Activated CD8-positive, alpha-beta T cell treated with anti-CD3 and anti-CD28 coated beads for 36 hours (primary cell): ENCODE data around the gene RAB40B. TPM values are rescaled to one million over a fixed set of nuclear protein-coding genes. Genes with fewer than 3 reads are reported as not detected.
A peak's percentile ranks its signal among the peaks of the same experiment; 100 is the strongest.

Experiments
- ATAC-seq: fragments of 200-7000 bp; cut with Tn5 transposase; one replicate; pipeline ENCODE4 v1.10.0; 2021; ENCODE audit warnings: mild to moderate bottlenecking, moderate library complexity
- CTCF ChIA-PET: fragments of 350-600 bp; sonication (Branson Sonifier 250); formaldehyde crosslinking; loops from one replicate; lab custom pipeline; 2021; ENCODE audit warnings: antibody characterized with exemption; lab: Charles Lee
- POLR2A ChIA-PET: fragments of 350-600 bp; sonication (Branson Sonifier 250); formaldehyde crosslinking; loops from one replicate; lab custom pipeline; 2021; ENCODE audit warnings: antibody characterized with exemption; lab: Charles Lee
- DNase-seq: peaks from one replicate; pipeline ENCODE4 v3.0.0-alpha.2; 2020
- H3K27ac Mint-ChIP-seq: one replicate; pipeline ENCODE4 v1.8.0; 2021; ENCODE audit warnings: mild to moderate bottlenecking, mixed read lengths
- H3K27me3 Mint-ChIP-seq: one replicate; pipeline ENCODE4 v1.8.0; 2021; ENCODE audit warnings: mixed read lengths
- H3K36me3 Mint-ChIP-seq: one replicate; pipeline ENCODE4 v1.8.0; 2021; ENCODE audit warnings: low read depth, mixed read lengths
- H3K4me1 Mint-ChIP-seq: one replicate; pipeline ENCODE4 v1.8.0; 2021; ENCODE audit warnings: low read depth, mixed read lengths
- H3K4me3 Mint-ChIP-seq: one replicate; pipeline ENCODE4 v1.8.0; 2021; ENCODE audit warnings: mild to moderate bottlenecking, moderate library complexity, mixed read lengths
- H3K9me3 Mint-ChIP-seq: one replicate; pipeline ENCODE4 v1.8.0; 2021; ENCODE audit warnings: mixed read lengths
- CTCF ChIP-seq: fragments of 200-600 bp; IDR thresholded peaks from one replicate; pipeline ENCODE4 v1.8.0; 2022; ENCODE audit warnings: antibody characterized with exemption, mild to moderate bottlenecking
- intact Hi-C: fragments of 100-400 bp; cut with micrococcal nuclease; formaldehyde crosslinking; loops from one replicate; pipeline ENCODE4 v1.10.0; 2022
- total RNA-seq, 2 experiments: library from RNA; stranded (reverse); gene quantifications; one replicate each; pipeline ENCODE4 v1.2.3, GENCODE V29; 2021

RAB40B gene
- total RNA-seq, 2 experiments from 2014 or later = 1.6 to 3.4 TPM

GRCh38 chr17:82740906-82741759, 42.6 kb upstream of the RAB40B start:
- intact Hi-C loops = no loop called here
- Mint-ChIP-seq H3K27me3 (no peaks in the 10 kb centered on the region), H3K27ac (no peak overlapping the region), H3K4me3 (no peak overlapping the region), H3K36me3 (peaks cover 20% of the 10 kb centered on the region), H3K4me1 (no peaks in the 10 kb centered on the region), H3K9me3 (peaks cover 15% of the 10 kb centered on the region)
- no peak for DNase-seq
- no peak for TF ChIP-seq CTCF
- POLR2A ChIA-PET = interaction anchor here (0.5 kb wide), 1 partner anchor 290 kb away, joined by 3 read pairs; the partner anchor contains the start of gene CYBC1
- no peak for ATAC-seq
- CTCF ChIA-PET = interaction anchor here (0.9 kb wide), 1 partner anchor 14 kb away, joined by 3 read pairs; no protein-coding TSS in a partner anchor

- ChIA-PET POLR2A (no interaction called here), CTCF (no interaction called here)
- Mint-ChIP-seq H3K4me1 (peaks cover under 1% of the 10 kb centered on the region), H3K4me3 (no peak overlapping the region), H3K27ac (no peak overlapping the region), H3K27me3 (no peaks in the 10 kb centered on the region), H3K36me3 (peaks cover 29% of the 10 kb centered on the region), H3K9me3 (peaks cover 17% of the 10 kb centered on the region)
- no peak for DNase-seq
- TF ChIP-seq CTCF = no peak
- intact Hi-C loops = no loop called here
- ATAC-seq = no peak
Observed at GRCh38 chr17:82737967-82738877, 39.7 kb upstream of the RAB40B start.

GRCh38 chr17:82736511-82737185, 38.1 kb upstream of the RAB40B start:
- H3K4me3 Mint-ChIP-seq = peak overlapping the region; percentile 44
- ATAC-seq (no peak), DNase-seq (no peak)
- H3K27me3 Mint-ChIP-seq = no peaks in the 10 kb centered on the region
- peaks cover 17% of the 10 kb centered on the region for H3K9me3 Mint-ChIP-seq
- H3K36me3 Mint-ChIP-seq = peaks cover 32% of the 10 kb centered on the region
- intact Hi-C loops = no loop called here
- TF ChIP-seq CTCF = no peak
- H3K27ac Mint-ChIP-seq = no peak overlapping the region
- POLR2A ChIA-PET = interaction anchor here (0.8 to 1.3 kb wide), 2 partner anchors 20 to 229 kb away, joined by 3 read pairs; partner anchors contain the start of gene FN3KRP
- CTCF ChIA-PET = interaction anchor here (0.8 kb wide), 1 partner anchor 39 kb away, joined by 3 read pairs; no protein-coding TSS in a partner anchor
- peaks cover 2% of the 10 kb centered on the region for H3K4me1 Mint-ChIP-seq

GRCh38 chr17:82734987-82735866, 36.7 kb upstream of the RAB40B start, which contains the start of gene FN3K:
Gene FN3K, plus strand, starts transcription at chr17:82735615. Its CDS starts 22 bp downstream, at chr17:82735637.
- TF ChIP-seq CTCF = no peak
- DNase-seq (peak; percentile 20), ATAC-seq (peak; percentile 61)
- ChIA-PET POLR2A (interaction anchor here (1.3 kb wide), 1 partner anchor 18 kb away, joined by 3 read pairs; the partner anchor contains the start of gene FN3KRP), CTCF (interaction anchor here (1.3 kb wide), 1 partner anchor 66 kb away, joined by 3 read pairs; no protein-coding TSS in a partner anchor)
- intact Hi-C loops = no loop called here
- no peak within 1 kb of the TSS for H3K27ac Mint-ChIP-seq
- H3K9me3 Mint-ChIP-seq = peaks cover 9% of the 10 kb centered on the region
- peaks cover 20% of the 10 kb centered on the region for H3K36me3 Mint-ChIP-seq
- peak within 1 kb of the TSS; percentile 44 for H3K4me3 Mint-ChIP-seq
- H3K4me1 Mint-ChIP-seq = peaks cover 2% of the 10 kb centered on the region
- no peaks in the 10 kb centered on the region for H3K27me3 Mint-ChIP-seq
